GM12878 (cell line): Measurements from ENCODE around the gene PYGO2. TPM values are rescaled to one million over a fixed set of nuclear protein-coding genes. Genes with fewer than 3 reads are reported as not detected.

Source experiments
- CBX5 ChIP-seq: sonication (generic); IDR thresholded peaks from 2 replicates; pipeline ENCODE4 v1.6.1; 2016; ENCODE audit warnings: low read depth, moderate library complexity, mild to moderate bottlenecking, inconsistent platforms
- LARP7 ChIP-seq: fragments of 450-650 bp; IDR thresholded peaks from 2 replicates; pipeline ENCODE4 v1.6.1; 2017; ENCODE audit warnings: mild to moderate bottlenecking
- MEF2A ChIP-seq: IDR thresholded peaks from 2 replicates; pipeline ENCODE4 v1.6.1; 2011; ENCODE audit warnings: low read depth, mild to moderate bottlenecking, low read length, moderate library complexity; ENCODE audit not compliant: insufficient read depth
- NRF1 ChIP-seq: conservative IDR thresholded peaks from 2 replicates; pipeline ENCODE4 v1.6.1; 2011; ENCODE audit warnings: mild to moderate bottlenecking, low read depth, low read length, improper control_type of control experiment
- POLR2A ChIP-seq: IDR thresholded peaks from 2 replicates; pipeline ENCODE4 v1.6.1; 2011; ENCODE audit warnings: low read depth, mild to moderate bottlenecking, low read length
- POLR2AphosphoS5 ChIP-seq: IDR thresholded peaks from 2 replicates; pipeline ENCODE4 v1.6.1; 2011; ENCODE audit warnings: mild to moderate bottlenecking, low read length, inconsistent platforms
- RCOR1 ChIP-seq: conservative IDR thresholded peaks from 2 replicates; pipeline ENCODE4 v1.6.1; 2012; ENCODE audit warnings: low read depth, low read length, improper control_type of control experiment
- SMARCA5 ChIP-seq: fragments of 450-650 bp; IDR thresholded peaks from 2 replicates; pipeline ENCODE4 v1.6.1; 2017; ENCODE audit warnings: mild to moderate bottlenecking
- SUPT20H ChIP-seq: IDR thresholded peaks from 2 replicates; pipeline ENCODE4 v1.6.1; 2011; ENCODE audit warnings: low read depth, mild to moderate bottlenecking, low read length, moderate library complexity, borderline replicate concordance; ENCODE audit not compliant: control insufficient read depth
- TBL1XR1 ChIP-seq: IDR thresholded peaks from 2 replicates; pipeline ENCODE4 v1.6.1; 2012; ENCODE audit warnings: low read depth, low read length, improper control_type of control experiment
- polyA plus RNA-seq, 11 experiments: library from polyadenylated mRNA; depleted of rRNA in 4 of 11; unstranded in 6 of 11; stranded (reverse) in 5 of 11; fragments of >200 nt; fragmentation: Nextera tagmentation in 4 of 11; fragmentation: Illumina TruSeq in 1 of 11; extraction: Ambion mirVana in 4 of 11; extraction: Trizol in 1 of 11; gene quantifications; 1 replicate in 1 of 11; 2 replicates in 10 of 11; pipeline versions ENCODE4 v1.2.1 to v1.2.3, GENCODE V29; 2011 to 2016; ENCODE audit warnings: inconsistent platforms in 2 of 11, missing spikeins in 2 of 11, low read depth in 1 of 11
- total RNA-seq, 4 experiments: library from RNA; depleted of rRNA in 3 of 4; stranded (reverse); fragments of >200 nt in 3 of 4; fragmentation: Illumina TruSeq in 1 of 4; extraction: Trizol in 1 of 4; gene quantifications; 2 replicates each; pipeline versions ENCODE4 v1.2.1 to v1.2.3, GENCODE V29; 2013 to 2021
- TF ChIP-seq, protein P1 (sequence below): fragments of 450-650 bp; IDR thresholded peaks from 2 replicates; pipeline ENCODE4 v1.6.1; 2016; ENCODE audit warnings: mild to moderate bottlenecking, moderate library complexity, borderline replicate concordance
- TF ChIP-seq, protein P2 (sequence below): IDR thresholded peaks from 2 replicates; pipeline ENCODE4 v1.6.1; 2012; ENCODE audit warnings: low read length, inconsistent platforms
- TF ChIP-seq, protein P3 (sequence below): fragments of 450-650 bp; IDR thresholded peaks from 2 replicates; pipeline ENCODE4 v1.6.1; 2017; ENCODE audit warnings: antibody characterized with exemption, mild to moderate bottlenecking, moderate library complexity
- TF ChIP-seq, protein P4 (sequence below): fragments of 450-650 bp; IDR thresholded peaks from 2 replicates; pipeline ENCODE4 v1.6.1; 2017; ENCODE audit warnings: mild to moderate bottlenecking, low read depth, inconsistent platforms; ENCODE audit not compliant: poor library complexity, severe bottlenecking
- TF ChIP-seq, protein P5 (sequence below): fragments of 450-650 bp; IDR thresholded peaks from 2 replicates; pipeline ENCODE4 v1.6.1; 2016; ENCODE audit warnings: mild to moderate bottlenecking
- TF ChIP-seq, protein P6 (sequence below): fragments of 450-650 bp; IDR thresholded peaks from 2 replicates; pipeline ENCODE4 v1.6.1; 2014; ENCODE audit warnings: mild to moderate bottlenecking

PYGO2 gene
- total and polyA plus RNA-seq, 10 of the 15 experiments (the other 5 are each of a cell fraction or from before 2014, with no cell fraction given), result 8.1 to 33.8 (median 23.5) TPM

DNA sequence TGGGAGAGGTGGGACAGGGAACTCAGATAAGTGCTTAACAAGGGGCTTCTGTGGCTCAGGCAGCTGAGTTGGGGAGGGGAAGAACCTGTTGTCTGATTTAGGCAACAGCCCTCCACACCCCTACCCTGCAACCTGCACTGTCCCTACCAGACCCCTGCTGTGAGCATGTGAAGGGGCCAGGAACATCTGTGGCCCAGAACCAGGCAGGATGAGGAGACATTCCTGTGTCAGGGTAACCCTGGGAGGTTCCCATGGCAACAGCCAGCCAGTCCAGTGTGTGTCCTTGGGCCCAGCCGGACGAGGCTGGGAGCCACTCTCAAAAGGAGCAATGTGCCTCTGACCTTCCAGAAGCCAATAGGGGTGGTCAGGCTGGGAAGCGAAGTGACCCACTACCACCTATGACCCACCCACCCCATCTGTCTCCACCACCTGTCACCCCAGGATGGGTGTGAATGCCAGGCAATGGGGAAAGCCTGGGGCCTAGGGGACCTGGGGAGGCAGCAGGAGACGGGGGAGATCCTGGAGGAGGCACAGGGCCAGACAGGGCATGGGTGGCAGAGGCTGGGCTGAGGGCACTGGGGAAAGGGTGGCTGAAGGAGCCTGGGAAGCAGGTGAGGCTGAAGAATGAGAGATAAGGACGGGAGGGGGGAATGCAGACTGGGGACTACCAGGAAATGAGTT, 20.1 kb downstream of the PYGO2 start (continued):
- TF ChIP-seq, protein P1, sequence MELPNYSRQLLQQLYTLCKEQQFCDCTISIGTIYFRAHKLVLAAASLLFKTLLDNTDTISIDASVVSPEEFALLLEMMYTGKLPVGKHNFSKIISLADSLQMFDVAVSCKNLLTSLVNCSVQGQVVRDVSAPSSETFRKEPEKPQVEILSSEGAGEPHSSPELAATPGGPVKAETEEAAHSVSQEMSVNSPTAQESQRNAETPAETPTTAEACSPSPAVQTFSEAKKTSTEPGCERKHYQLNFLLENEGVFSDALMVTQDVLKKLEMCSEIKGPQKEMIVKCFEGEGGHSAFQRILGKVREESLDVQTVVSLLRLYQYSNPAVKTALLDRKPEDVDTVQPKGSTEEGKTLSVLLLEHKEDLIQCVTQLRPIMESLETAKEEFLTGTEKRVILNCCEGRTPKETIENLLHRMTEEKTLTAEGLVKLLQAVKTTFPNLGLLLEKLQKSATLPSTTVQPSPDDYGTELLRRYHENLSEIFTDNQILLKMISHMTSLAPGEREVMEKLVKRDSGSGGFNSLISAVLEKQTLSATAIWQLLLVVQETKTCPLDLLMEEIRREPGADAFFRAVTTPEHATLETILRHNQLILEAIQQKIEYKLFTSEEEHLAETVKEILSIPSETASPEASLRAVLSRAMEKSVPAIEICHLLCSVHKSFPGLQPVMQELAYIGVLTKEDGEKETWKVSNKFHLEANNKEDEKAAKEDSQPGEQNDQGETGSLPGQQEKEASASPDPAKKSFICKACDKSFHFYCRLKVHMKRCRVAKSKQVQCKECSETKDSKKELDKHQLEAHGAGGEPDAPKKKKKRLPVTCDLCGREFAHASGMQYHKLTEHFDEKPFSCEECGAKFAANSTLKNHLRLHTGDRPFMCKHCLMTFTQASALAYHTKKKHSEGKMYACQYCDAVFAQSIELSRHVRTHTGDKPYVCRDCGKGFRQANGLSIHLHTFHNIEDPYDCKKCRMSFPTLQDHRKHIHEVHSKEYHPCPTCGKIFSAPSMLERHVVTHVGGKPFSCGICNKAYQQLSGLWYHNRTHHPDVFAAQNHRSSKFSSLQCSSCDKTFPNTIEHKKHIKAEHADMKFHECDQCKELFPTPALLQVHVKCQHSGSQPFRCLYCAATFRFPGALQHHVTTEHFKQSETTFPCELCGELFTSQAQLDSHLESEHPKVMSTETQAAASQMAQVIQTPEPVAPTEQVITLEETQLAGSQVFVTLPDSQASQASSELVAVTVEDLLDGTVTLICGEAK, result 0 out of 2 replicates have a peak, but pooled peaks have one; percentile 40
- TF ChIP-seq, protein P2, sequence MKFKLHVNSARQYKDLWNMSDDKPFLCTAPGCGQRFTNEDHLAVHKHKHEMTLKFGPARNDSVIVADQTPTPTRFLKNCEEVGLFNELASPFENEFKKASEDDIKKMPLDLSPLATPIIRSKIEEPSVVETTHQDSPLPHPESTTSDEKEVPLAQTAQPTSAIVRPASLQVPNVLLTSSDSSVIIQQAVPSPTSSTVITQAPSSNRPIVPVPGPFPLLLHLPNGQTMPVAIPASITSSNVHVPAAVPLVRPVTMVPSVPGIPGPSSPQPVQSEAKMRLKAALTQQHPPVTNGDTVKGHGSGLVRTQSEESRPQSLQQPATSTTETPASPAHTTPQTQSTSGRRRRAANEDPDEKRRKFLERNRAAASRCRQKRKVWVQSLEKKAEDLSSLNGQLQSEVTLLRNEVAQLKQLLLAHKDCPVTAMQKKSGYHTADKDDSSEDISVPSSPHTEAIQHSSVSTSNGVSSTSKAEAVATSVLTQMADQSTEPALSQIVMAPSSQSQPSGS, result no peak
- TF ChIP-seq MEF2A, result no peak
- TF ChIP-seq CBX5, result no peak
- TF ChIP-seq, protein P3, sequence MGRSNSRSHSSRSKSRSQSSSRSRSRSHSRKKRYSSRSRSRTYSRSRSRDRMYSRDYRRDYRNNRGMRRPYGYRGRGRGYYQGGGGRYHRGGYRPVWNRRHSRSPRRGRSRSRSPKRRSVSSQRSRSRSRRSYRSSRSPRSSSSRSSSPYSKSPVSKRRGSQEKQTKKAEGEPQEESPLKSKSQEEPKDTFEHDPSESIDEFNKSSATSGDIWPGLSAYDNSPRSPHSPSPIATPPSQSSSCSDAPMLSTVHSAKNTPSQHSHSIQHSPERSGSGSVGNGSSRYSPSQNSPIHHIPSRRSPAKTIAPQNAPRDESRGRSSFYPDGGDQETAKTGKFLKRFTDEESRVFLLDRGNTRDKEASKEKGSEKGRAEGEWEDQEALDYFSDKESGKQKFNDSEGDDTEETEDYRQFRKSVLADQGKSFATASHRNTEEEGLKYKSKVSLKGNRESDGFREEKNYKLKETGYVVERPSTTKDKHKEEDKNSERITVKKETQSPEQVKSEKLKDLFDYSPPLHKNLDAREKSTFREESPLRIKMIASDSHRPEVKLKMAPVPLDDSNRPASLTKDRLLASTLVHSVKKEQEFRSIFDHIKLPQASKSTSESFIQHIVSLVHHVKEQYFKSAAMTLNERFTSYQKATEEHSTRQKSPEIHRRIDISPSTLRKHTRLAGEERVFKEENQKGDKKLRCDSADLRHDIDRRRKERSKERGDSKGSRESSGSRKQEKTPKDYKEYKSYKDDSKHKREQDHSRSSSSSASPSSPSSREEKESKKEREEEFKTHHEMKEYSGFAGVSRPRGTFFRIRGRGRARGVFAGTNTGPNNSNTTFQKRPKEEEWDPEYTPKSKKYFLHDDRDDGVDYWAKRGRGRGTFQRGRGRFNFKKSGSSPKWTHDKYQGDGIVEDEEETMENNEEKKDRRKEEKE, result no peak
- TF ChIP-seq SUPT20H, result no peak
- TF ChIP-seq SMARCA5, result 0 out of 2 replicates have a peak, but pooled peaks have one; percentile 12
- TF ChIP-seq LARP7, result 0 out of 2 replicates have a peak, but pooled peaks have one; percentile 41
- no peak for TF ChIP-seq NRF1
- TF ChIP-seq, protein P4, sequence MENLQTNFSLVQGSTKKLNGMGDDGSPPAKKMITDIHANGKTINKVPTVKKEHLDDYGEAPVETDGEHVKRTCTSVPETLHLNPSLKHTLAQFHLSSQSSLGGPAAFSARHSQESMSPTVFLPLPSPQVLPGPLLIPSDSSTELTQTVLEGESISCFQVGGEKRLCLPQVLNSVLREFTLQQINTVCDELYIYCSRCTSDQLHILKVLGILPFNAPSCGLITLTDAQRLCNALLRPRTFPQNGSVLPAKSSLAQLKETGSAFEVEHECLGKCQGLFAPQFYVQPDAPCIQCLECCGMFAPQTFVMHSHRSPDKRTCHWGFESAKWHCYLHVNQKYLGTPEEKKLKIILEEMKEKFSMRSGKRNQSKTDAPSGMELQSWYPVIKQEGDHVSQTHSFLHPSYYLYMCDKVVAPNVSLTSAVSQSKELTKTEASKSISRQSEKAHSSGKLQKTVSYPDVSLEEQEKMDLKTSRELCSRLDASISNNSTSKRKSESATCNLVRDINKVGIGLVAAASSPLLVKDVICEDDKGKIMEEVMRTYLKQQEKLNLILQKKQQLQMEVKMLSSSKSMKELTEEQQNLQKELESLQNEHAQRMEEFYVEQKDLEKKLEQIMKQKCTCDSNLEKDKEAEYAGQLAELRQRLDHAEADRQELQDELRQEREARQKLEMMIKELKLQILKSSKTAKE, result no peak
- TF ChIP-seq POLR2A, result peak; percentile 64
- TF ChIP-seq, protein P5, sequence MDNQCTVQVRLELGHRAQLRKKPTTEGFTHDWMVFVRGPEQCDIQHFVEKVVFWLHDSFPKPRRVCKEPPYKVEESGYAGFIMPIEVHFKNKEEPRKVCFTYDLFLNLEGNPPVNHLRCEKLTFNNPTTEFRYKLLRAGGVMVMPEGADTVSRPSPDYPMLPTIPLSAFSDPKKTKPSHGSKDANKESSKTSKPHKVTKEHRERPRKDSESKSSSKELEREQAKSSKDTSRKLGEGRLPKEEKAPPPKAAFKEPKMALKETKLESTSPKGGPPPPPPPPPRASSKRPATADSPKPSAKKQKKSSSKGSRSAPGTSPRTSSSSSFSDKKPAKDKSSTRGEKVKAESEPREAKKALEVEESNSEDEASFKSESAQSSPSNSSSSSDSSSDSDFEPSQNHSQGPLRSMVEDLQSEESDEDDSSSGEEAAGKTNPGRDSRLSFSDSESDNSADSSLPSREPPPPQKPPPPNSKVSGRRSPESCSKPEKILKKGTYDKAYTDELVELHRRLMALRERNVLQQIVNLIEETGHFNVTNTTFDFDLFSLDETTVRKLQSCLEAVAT, result 0 out of 2 replicates have a peak, but pooled peaks have one; percentile 13
- TF ChIP-seq, protein P6, sequence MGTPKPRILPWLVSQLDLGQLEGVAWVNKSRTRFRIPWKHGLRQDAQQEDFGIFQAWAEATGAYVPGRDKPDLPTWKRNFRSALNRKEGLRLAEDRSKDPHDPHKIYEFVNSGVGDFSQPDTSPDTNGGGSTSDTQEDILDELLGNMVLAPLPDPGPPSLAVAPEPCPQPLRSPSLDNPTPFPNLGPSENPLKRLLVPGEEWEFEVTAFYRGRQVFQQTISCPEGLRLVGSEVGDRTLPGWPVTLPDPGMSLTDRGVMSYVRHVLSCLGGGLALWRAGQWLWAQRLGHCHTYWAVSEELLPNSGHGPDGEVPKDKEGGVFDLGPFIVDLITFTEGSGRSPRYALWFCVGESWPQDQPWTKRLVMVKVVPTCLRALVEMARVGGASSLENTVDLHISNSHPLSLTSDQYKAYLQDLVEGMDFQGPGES, result no peak
- TF ChIP-seq RCOR1, result no peak
- TF ChIP-seq TBL1XR1, result no peak
- peak; percentile 15; the same call in 1 of the 2 replicates for TF ChIP-seq POLR2AphosphoS5
